Ammon's horn (tissue), 1 donor: ENCODE data around the gene AIRE.
"Not testable (repeated sequence)": the region's sequence is repeated elsewhere in the genome, so short reads cannot be mapped to it uniquely, and the experiment has no call there.

Experiments
- DNase-seq: peaks from one replicate; pipeline ENCODE4 v3.0.0-alpha.2; 2016; ENCODE audit warnings: low spot score

AIRE gene

GRCh38 chr21:44291936-44292811, 6.5 kb downstream of the AIRE start:
- DNase-seq = no peak

GRCh38 chr21:44292812-44293195, 7.1 kb downstream of the AIRE start:
- DNase-seq = no peak

GRCh38 chr21:44293551-44294231, 8.0 kb downstream of the AIRE start:
- DNase-seq = no peak

GRCh38 chr21:44294391-44295162, 8.9 kb downstream of the AIRE start:
- no peak for DNase-seq

GRCh38 chr21:44295163-44295573, 9.5 kb downstream of the AIRE start:
- DNase-seq = no peak

DNA sequence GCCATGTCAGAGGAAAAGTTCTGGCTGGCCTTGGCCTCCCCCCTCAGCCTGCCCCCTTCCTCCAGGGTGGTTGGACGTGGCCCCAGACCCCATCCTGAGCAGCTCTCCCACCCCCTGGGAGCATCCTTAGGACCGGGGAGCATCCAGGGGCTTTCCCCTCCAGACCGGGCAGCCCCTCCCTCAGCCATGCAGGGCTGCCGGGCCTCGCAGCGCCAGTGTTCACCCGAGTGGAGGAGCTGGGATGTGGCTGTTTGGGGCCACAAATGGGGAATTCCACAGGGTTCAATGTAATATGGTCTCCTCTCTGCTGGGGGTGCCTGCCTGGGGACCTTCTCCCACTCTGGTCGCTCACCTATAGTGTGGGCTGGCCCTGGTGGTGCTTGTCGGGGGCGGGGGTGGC, 10.0 kb downstream of the AIRE start:
- DNase-seq = no peak

GRCh38 chr21:44296103-44296519, 10.4 kb downstream of the AIRE start:
- DNase-seq = no peak

DNA sequence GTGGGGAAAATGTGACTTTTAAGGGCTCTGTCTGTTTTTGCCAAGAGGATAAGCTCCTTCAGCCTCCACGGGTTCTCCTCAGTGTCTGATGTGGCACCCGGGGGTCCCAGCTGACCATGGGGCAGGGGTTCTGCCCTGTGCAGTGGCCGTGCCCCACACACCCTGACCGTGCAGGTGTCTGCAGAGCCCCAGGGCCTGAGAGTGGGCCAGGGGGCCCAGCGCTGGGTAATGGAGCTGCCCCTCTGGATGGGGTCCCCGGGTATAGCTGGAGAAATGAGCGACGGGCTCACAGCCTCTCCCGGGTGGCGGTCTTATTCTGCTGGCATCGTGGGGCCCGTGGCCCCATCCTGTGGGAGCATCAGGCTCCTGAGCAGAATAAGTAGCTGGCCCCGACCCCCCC, 11.2 kb downstream of the AIRE start:
- DNase-seq = no peak

DNA sequence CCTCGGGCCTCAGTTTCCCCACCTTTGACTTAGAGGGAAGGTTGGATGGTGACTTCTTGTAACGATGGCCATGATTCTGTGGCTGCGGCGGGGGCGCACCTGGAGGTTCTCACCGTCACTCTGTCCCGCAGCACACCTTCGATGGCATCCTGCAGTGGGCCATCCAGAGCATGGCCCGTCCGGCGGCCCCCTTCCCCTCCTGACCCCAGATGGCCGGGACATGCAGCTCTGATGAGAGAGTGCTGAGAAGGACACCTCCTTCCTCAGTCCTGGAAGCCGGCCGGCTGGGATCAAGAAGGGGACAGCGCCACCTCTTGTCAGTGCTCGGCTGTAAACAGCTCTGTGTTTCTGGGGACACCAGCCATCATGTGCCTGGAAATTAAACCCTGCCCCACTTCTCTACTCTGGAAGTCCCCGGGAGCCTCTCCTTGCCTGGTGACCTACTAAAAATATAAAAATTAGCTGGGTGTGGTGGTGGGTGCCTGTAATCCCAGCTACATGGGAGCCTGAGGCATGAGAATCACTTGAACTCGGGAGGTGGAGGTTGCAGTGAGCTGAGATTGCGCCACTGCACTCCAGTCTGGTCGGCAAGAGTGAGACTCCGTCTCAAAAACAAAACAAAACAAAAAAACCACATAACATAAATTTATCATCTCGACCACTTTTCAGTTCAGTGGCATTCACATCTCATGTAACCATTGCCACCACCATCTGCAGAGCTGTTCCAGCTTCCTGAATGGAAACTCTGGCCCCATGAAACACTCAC, 12.0 kb downstream of the AIRE start:
- peak; percentile 93 for DNase-seq

DNA sequence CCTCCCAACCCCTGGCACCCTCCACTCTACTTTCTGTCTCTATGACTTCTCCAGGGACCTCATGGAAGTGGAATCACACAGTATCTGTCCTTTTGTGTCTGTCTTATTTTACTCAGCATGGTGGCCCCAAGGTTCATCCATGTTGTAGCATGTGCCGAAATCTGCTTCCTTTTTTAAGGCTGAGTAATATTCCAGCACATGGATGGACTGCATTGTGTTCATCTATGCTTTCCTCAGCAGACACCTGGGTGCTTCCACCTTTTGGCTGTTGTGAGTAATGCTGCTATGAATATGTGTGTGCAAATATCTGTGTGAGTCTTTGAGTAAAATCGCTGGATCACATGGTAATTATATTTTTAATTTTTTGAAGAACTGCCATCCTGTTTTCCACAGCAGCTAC, 12.6 kb downstream of the AIRE start:
- no peak for DNase-seq

DNA sequence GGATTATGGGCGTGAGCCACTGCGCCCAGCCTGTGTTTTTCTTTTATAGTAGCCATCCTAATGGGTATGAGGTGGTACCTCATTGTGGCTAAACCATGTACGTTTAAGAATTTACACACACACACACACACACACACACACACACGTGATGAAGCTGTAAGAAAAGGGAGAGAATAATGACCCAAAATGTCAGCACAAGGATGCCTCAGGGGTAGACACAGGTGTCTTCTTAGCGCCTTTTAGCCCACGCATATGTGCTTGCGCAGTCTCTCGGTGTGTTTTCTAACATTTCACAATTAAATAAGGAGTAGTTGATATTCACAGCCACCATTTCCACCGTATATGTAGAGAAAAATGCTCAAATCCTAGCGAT, 13.4 kb downstream of the AIRE start:
- no peak for DNase-seq

GRCh38 chr21:44299458-44300261, 14.0 kb downstream of the AIRE start, which contains the start of gene PFKL:
PFKL (plus strand) TSS chr21:44300053; CDS start chr21:44300106, 53 bp downstream.
- DNase-seq = peak; percentile 55

DNA sequence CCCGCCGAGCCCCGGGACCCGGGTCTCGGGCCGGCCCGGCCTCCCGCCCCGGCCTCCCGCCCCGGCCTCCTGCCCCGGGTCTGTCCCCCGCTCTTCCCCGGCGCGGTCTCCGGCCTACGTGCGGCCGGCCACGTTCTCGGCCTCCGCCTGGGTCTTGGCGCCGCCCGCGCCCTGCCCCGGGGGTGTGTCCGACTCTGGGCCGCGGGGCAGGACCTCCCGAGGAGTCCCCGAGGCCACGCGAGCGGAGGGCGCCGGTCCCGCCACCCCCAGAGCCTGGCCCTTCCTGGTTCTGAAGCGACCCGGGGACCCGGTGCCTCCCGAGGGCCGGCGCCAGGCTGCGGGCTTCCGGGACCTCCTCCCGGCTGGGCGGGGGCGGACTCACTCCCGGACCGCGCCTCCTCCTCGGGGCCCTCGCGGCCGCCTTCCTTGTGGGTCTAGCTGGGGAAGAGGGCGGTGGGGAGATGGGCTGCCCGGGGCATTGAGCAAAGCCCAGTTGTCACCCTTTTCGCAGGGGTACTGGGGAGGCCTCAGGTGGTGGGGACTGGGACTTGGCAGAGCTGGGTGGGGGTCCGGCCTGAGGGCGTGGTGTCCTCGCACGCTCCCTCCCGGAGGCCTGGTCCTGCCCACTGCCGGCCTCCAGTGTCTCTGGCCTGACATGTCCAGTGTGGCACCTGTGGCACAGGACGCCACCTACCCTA, 14.7 kb downstream of the AIRE start:
- no peak for DNase-seq

DNA sequence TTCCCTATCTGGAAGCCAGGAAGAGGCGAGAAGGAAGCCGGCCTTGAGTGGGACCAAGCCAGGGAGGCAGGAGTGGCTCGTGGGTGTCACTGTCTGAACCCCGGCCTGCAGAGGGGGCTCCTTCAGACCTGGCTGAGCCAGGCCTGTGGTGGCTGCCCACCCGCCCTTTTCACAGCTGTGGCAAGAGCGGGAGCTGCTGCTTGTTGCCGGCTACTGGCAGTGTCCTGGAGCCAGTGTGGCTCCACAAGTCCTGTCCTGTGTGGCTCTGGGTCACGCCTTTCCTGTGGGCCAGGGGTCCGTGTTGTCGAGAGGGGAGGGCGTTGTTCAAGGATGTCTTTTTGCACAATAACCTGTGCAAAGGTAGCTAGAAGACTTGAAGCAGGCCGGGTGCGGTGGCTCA, 15.5 kb downstream of the AIRE start:
- no peak for DNase-seq

DNA sequence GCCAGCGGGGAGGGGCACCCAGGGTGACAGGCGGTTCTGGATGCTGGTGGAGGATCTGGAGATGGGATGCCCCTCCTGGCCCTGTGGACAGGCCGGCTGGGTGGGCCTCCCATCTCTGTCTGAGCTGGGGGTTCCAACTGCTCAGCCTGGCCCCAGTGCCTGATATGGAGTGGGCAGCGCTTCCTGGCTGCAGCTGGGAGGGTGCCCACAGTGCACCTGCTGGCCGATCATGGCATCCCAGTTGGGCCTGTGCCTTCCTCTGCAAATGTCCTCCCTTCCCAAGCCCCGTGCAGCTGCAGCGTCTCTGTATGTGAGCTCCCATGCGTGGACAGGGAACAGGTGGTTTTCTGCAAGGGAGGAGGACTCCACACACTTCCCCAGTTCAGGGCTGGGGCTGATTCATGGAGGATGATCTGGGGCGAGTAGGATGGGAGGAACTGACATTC, 16.3 kb downstream of the AIRE start:
- DNase-seq = no peak

DNA sequence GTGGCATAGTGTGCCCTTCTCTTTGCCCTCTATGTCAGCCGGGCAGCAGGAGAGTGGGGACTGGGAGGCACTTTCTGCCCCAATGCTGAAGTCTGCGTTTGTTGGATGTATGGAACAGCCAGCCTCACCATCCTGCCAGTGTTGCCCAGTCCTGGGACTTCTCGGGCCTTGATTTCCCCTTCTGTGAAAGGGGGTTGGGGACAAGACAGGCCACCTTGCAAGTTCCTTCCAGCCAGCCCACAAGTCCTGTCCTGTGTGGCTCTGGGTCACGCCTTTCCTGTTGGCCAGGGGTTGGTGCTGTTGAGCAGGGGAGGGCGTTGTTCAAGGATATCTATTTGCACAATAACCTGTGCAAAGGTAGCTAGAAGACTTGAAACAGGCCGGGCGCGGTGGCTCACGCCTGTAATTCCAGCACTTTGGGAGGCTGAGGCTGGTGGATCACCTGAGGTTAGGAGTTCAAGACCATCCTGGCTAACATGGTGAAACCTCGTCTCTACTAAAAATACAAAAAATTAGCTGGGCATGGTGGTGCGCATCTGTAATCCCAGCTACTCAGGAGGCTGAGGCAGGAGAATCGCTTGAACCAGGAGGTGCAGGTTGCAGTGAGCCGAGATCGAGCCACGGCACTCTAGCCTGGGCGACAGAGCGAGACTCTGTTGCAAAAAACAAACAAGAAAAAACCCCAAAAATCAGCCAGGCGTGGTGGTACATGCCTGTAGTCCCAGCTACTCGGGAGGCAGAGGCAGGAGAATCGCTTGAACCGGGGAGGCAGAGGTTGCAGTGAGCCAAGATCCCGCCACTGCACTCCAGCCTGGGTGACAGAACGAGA, 17.1 kb downstream of the AIRE start:
- DNase-seq = not testable (repeated sequence)

DNA sequence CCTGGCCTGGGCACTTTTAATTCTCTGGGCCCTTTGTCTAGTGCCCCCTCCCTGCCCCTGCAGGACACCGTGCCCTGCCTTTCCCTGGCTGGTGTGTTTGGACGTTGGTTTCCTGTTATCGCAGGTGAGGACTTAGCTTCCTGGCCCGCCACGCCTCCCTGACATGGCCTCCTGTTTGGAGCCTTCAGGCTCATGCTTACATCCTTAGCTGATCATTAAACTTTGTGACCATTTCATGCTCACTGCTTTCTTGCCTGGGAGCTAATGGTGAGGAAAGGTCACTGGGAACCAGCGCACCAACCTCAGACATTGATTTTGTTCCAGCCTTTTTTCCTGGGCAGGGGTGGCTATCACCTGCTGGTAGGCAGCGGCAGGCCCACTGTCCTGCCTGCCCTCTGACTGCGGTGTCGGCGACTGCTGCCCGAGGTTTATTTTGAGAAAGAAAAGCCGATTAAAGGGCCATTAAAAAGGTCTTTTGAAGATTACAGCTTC, 17.9 kb downstream of the AIRE start:
- DNase-seq = no peak

- peak; percentile 40 for DNase-seq
Measured at GRCh38 chr21:44304011-44304616, 18.4 kb downstream of the AIRE start.

- peak; percentile 81 for DNase-seq
Measured at GRCh38 chr21:44304877-44305293, 19.2 kb downstream of the AIRE start.
